ENCODE measurements around the gene HDDC3. TPM values are rescaled to one million over a fixed set of nuclear protein-coding genes. Genes with fewer than 3 reads are reported as not detected.

The HDDC3 gene
- total and polyA plus RNA-seq, 10 donors: 12.8 to 34.5 (median 21.7) TPM

DNA sequence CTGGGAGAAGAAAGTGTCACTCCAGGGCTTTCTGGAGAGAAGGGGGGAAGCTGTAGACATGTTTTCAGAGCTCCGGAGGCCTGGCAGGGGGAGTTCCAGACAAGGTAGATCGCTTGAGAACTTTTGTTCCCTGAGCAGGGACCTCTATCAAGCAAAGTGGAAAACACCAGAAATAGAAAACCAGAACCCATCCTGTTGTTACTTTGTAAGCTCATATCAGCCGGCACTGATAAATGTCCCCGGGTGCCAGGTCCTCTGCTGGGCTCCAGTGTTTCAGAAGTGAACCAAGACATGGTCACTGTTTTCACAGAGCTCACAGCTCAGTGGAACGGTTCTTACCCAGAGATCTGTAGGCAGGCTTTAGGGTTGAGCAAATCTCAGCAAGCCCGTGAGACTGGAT, 13.5 kb downstream of the HDDC3 start:
- DNase-seq: peak; percentile 20
- intact Hi-C loops (cut with DNase I; ENCODE audit: low total_unique reads): no loop called here
- TF ChIP-seq, protein P1, sequence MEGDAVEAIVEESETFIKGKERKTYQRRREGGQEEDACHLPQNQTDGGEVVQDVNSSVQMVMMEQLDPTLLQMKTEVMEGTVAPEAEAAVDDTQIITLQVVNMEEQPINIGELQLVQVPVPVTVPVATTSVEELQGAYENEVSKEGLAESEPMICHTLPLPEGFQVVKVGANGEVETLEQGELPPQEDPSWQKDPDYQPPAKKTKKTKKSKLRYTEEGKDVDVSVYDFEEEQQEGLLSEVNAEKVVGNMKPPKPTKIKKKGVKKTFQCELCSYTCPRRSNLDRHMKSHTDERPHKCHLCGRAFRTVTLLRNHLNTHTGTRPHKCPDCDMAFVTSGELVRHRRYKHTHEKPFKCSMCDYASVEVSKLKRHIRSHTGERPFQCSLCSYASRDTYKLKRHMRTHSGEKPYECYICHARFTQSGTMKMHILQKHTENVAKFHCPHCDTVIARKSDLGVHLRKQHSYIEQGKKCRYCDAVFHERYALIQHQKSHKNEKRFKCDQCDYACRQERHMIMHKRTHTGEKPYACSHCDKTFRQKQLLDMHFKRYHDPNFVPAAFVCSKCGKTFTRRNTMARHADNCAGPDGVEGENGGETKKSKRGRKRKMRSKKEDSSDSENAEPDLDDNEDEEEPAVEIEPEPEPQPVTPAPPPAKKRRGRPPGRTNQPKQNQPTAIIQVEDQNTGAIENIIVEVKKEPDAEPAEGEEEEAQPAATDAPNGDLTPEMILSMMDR (IDR thresholded peaks at IDR 0.05 in 8 of 11, conservative IDR thresholded peaks at IDR 0.05 in 3 of 11): no peak
- TF ChIP-seq POLR2A (IDR thresholded peaks at IDR 0.05): no peak
- no peak for TF ChIP-seq POLR2AphosphoS5 (IDR thresholded peaks at IDR 0.05)
- Histone ChIP-seq H3K27ac (no peak overlapping the region), H3K27me3 (replicated peaks in 1 of 7) (no peaks in the 10 kb centered on the region), H3K4me3 (no peak overlapping the region), H3K9me3 (no peaks in the 10 kb centered on the region), H3K36me3 (peaks cover 7 to 96% (median 81%) of the 10 kb centered on the region in 6 donors), H3K4me1 (peaks cover 0 to 46% (median 10%) of the 10 kb centered on the region in 6 donors)
- 93 to 98% (median 95%) methylated on average over 6 of the region's 6 CpGs for WGBS, 5 donors

DNA sequence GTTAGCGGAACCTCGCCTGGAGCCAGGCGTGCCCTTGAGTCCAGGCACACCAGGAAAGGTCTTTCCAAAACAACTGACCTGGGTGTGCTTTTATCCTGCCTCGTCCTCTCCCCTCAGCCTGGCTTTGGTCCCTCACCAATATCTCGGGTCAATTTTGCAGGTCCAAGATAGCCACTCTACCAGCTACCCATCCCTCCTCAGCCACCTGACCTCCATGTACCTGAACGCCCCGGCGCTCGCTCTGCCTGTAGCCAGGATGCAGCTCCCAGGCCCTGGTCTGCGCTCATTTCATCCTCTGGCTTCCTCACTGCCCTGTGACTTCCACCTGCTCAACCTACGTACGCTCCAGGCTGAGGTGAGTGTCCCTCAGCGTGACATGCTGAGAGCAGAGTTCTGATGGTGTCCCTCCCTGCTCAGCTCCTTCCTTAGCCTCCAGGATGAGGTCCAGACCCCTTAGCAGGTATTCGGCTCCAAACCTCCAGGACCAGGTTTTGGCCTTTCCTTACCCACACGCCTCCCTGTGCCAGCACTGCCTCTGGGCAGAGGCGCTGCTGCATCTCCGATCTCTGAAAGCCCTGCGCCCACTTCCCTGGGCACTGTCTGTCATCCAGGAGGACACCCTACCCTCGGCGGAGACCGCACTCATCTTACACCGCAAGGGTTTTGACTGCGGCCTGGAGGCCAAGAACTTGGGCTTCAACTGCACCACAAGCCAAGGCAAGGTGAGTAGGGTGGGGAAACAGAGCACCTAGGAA, 14.1 kb downstream of the HDDC3 start:
- intact Hi-C loops (cut with DNase I; ENCODE audit: low total_unique reads): no loop called here
- peak overlapping the region in 1 of 8 donors; percentile 93 for H3K27ac ChIP-seq
- TF ChIP-seq POLR2AphosphoS5 (IDR thresholded peaks at IDR 0.05) (peak in 1 of 3 donors; percentile 28), POLR2A (IDR thresholded peaks at IDR 0.05) (no peak)
- H3K4me1 ChIP-seq: peaks cover 0 to 52% (median 13%) of the 10 kb centered on the region in 6 donors
- H3K36me3 ChIP-seq: peaks cover 11 to 98% (median 87%) of the 10 kb centered on the region in 6 donors
- H3K27me3 ChIP-seq (replicated peaks in 1 of 7): no peaks in the 10 kb centered on the region
- no peak for DNase-seq
- no peak overlapping the region for H3K4me3 ChIP-seq
- no peaks in the 10 kb centered on the region for H3K9me3 ChIP-seq
- 92 to 97% (median 96%) methylated on average over 23 of the region's 23 CpGs for WGBS, 5 donors

DNA sequence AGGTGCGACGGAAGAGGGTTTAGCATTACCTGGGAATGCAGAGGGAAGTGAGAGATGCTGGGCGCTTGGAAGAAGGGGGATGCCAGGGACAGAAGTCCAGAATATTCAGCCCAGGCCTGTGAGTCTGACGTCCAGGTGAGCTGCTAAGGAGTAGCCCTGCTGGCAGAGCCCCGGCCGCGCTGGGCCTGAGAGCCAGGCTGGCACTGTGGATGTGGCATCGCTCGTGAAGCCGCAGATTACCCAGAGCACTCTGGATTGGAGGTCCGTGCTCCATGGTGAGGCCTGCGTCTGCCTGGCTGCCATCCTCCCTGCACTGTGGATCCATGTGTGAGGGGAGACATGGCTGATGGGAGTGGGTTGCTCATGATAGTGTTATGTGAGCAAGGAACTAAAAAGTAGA, 14.8 kb downstream of the HDDC3 start:
- WGBS, 5 donors: 90 to 96% (median 96%) methylated on average over 12 of the region's 12 CpGs
- H3K36me3 ChIP-seq: peaks cover 16 to 99% (median 93%) of the 10 kb centered on the region in 6 donors
- peak overlapping the region in 2 of 8 donors; percentile 90 to 93 for H3K27ac ChIP-seq
- peak overlapping the region in 1 of 8 donors; percentile 61 for H3K4me3 ChIP-seq
- TF ChIP-seq, protein P1 (IDR thresholded peaks at IDR 0.05 in 8 of 11, conservative IDR thresholded peaks at IDR 0.05 in 3 of 11): no peak
- TF ChIP-seq POLR2AphosphoS5 (IDR thresholded peaks at IDR 0.05): peak in 1 of 3 donors; percentile 45
- H3K9me3 ChIP-seq: no peaks in the 10 kb centered on the region
- H3K4me1 ChIP-seq: peaks cover 0 to 59% (median 16%) of the 10 kb centered on the region in 6 donors
- intact Hi-C loops (cut with DNase I; ENCODE audit: low total_unique reads): no loop called here
- no peak for DNase-seq
- no peaks in the 10 kb centered on the region for H3K27me3 ChIP-seq (replicated peaks in 1 of 7)

DNA sequence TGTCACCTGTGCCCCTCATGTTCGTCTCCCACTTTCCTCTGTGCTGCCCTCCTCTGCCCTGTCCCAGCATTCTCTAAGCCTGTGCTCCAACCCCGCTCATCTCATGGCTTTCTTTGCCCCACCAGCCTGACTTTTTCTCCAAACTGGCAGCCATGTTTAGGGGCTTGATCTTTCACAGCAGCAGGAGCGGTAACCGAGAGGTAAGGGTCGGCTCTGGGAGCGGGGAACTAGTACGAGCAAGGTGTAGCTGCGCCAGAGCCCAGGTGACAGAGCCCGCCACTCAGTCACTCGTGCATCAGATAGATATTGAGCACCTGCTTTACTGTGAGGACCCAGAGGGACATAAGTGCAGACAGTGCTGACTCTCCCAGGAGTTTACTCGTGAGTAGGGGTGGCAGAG, 15.9 kb downstream of the HDDC3 start:
- peak; percentile 67 for DNase-seq
- H3K36me3 ChIP-seq: peaks cover 24 to 100% (median 99%) of the 10 kb centered on the region in 6 donors
- H3K9me3 ChIP-seq: no peaks in the 10 kb centered on the region
- WGBS, 5 donors: 72 to 90% (median 81%) methylated on average over 11 of the region's 11 CpGs
- peak overlapping the region in 7 of 8 donors; percentile 67 to 93 (median 79) for H3K27ac ChIP-seq
- H3K4me1 ChIP-seq: peaks cover 0 to 65% (median 16%) of the 10 kb centered on the region in 6 donors
- no peaks in the 10 kb centered on the region for H3K27me3 ChIP-seq (replicated peaks in 1 of 7)
- TF ChIP-seq, protein P1 (IDR thresholded peaks at IDR 0.05 in 8 of 11, conservative IDR thresholded peaks at IDR 0.05 in 3 of 11): no peak
- no peak for TF ChIP-seq POLR2AphosphoS5 (IDR thresholded peaks at IDR 0.05)
- no peak for TF ChIP-seq POLR2A (IDR thresholded peaks at IDR 0.05)
- intact Hi-C loops (cut with DNase I; ENCODE audit: low total_unique reads): no loop called here
- peak overlapping the region in 4 of 8 donors; percentile 29 to 61 (median 31) for H3K4me3 ChIP-seq
